GM21360 (cell line): ENCODE data around the gene TMEM150B.
A peak's percentile ranks its signal among the peaks of the same experiment; 100 is the strongest.

Experiments used
- ATAC-seq: cut with Tn5 transposase; IDR thresholded peaks from one replicate; pipeline ENCODE4 v1.9.1; 2021; ENCODE audit warnings: mild to moderate bottlenecking, moderate library complexity; ENCODE audit not compliant: unreplicated experiment

The TMEM150B gene

GRCh38 chr19:55308281-55308680 is 16.9 kb downstream of the TMEM150B start:
- no peak for ATAC-seq

GRCh38 chr19:55306712-55307111 is 18.4 kb downstream of the TMEM150B start:
- ATAC-seq = no peak

DNA sequence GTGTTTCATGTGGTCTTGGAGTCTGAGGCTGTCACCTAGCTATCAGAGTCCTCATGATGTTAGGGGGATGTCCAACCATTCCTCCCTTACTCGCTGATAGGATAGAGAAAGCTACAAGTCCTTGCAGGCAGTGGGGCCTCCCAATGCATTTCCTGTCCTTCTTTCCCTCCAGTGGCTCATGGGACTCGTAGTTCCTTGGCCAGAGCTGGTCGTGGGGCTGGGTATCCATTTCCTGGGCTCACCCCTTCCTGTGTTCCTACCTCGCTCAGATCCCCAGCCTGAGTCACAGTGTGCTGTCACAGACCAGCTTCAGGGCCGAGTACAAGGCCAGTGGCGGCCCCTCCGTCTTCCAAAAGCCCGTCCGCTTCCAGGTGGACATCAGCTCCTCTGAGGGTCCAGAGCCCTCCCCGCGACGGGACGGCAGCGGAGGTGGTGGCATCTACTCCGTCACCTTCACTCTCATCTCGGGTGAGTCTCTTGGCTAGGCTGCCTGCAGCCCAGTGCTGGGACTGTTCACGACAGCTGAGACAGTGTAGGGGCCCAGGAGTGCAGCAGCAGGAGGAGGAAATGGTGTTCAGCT is 19.1 kb downstream of the TMEM150B start:
- ATAC-seq = no peak

- no peak for ATAC-seq
Observed at GRCh38 chr19:55305491-55305890, 19.6 kb downstream of the TMEM150B start.

- no peak for ATAC-seq
Observed at GRCh38 chr19:55304980-55305379, 20.2 kb downstream of the TMEM150B start.

GRCh38 chr19:55304279-55304978 is 20.7 kb downstream of the TMEM150B start:
- ATAC-seq = no peak

DNA sequence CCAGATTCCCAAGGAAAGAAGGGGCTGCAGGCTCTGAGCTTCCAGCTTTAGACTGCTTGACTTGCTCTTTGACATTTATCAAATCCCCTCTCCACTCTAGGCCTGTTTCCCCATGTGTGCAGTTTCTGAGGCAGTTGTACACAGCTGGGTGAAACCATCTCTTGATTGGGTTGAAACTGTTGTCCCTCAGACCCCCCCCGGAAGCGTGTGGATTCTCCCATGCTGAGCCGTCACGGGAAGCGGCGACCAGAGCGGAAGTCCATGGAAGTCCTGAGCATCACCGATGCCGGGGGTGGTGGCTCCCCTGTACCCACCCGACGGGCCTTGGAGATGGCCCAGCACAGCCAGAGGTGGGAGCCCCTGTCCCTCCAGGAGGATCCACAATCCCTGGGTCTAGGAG is 21.7 kb downstream of the TMEM150B start:
- ATAC-seq = no peak

- ATAC-seq = no peak
Observed at GRCh38 chr19:55302318-55302703, 22.8 kb downstream of the TMEM150B start.

GRCh38 chr19:55301459-55302317 is 23.5 kb downstream of the TMEM150B start:
- ATAC-seq = peak; percentile 61

- ATAC-seq = no peak
Observed at GRCh38 chr19:55300886-55301458, 24.2 kb downstream of the TMEM150B start.

DNA sequence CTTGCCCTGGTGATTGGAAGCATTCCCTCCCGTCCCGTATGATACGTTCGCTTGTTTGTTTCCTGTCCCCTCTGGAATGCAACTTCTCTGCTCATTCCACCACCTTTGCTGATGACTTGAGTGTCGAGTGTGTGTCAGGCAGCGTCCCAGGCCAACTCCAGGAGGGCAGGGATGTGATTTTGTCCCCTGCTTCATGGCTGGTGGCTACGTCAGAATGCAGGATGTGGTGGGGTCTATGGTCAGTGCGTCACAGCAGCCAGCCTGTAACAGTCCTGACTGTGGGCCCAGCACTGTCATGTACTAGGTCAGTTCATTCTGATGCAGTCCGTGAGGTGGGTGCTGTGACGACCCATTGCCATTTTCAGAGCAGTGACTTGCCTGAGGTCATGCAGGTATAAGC is 25.1 kb downstream of the TMEM150B start:
- ATAC-seq = no peak

GRCh38 chr19:55297267-55297666 is 27.9 kb downstream of the TMEM150B start:
- no peak for ATAC-seq

DNA sequence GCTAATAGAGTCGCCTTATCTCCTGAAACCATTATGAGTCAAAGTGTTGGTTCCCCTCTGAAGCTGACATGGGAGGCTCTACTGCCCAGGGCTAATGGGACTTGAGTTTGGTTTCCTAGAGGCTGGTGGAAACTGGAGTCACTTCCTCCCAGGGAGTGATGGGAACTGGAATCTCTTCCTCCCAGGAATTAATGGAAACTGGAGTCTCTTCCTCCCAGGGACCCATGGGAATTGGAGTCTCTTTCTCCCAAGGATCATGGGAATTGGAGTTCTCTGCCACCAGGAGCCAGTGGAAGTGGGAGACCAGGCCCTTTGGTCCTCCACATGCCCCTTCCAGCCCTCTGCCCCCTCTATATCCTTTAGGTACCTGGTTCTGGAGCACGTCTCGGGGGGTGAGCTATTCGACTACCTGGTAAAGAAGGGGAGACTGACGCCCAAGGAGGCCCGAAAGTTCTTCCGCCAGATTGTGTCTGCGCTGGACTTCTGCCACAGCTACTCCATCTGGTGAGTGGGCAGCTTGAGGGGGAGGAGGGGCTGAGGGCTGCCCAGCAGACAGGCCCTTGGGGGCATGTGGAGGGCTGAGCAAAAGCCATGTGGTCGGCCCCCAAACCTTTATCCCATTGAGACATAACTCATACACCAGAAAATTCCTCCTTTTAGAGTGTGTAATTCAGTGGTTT is 35.9 kb downstream of the TMEM150B start:
- no peak for ATAC-seq

DNA sequence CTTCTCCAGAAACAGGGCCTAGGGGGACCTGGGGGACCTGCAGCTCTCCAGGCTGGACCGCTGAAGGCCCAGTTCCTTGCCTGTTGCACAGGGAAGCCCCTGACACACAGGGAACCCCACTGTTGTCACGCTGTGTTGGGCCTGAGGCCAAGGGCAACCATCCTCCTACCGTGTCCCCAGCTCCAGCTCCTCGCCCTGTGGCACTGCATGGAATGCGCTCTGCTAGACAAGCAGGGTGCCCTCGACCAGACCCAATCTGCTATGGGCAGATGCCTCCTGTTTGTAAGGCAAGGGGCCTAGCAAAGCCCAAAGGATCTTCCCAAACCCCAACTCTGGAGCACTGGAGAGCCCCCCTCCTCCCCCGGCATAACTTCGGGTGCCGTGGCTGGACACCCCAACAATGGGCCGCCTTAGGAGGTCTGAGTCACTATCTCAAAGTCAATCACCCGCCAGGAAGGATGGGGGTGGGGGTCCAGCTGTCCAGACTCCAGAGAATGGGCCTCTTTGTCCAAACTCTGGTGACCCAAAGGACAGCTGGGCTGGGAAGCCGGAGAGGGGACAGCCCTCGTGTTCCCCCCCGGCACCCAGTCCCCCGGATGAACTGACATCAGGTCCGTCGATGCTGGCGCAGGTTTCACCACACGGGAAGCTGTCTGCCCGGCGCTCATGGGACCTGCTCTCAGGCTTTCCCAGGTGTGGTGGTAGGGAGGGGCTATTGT is 37.6 kb downstream of the TMEM150B start:
- ATAC-seq = no peak

DNA sequence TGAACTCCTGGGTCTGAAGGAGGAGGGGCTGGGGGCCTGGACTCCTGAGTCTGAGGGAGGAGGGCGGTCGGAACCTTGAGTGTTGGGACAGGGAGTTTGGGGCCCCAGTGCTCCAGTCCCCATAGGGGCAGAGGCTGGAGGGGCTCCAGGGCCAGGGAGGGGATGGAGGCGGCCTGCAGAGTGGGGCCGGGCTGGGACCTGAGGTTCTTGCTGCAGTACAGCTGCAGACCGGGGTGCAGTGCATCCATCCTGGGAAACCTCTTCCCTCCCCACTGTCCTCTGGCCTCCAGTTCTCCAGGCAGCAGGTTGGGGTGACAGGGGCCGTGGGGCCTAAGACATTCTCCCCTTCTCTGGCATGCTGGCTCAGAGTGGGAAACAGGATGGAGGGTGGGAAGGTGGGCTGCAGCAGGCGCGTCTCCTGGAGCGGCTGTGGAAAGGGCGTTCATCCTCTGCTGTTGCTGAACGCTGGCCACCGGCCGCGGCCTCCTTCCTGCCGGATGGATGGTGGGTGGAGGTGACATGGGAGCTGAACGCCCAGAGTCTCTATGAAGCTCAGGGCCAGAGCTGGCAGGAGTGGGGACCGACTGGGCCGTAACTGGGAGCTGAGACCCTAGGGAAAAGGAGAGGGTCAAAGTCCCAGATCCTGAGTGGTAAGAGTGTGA is 39.8 kb downstream of the TMEM150B start:
- ATAC-seq = no peak

- ATAC-seq = no peak
Observed at GRCh38 chr19:55284405-55285058, 40.6 kb downstream of the TMEM150B start.

GRCh38 chr19:55283548-55284377 is 41.4 kb downstream of the TMEM150B start, which contains the start of gene BRSK1:
Gene BRSK1 (plus strand): TSS chr19:55283997. CDS start chr19:55284443, 446 bp downstream.
- no peak for ATAC-seq
